ENCODE results near the gene FERMT2.

DNA sequence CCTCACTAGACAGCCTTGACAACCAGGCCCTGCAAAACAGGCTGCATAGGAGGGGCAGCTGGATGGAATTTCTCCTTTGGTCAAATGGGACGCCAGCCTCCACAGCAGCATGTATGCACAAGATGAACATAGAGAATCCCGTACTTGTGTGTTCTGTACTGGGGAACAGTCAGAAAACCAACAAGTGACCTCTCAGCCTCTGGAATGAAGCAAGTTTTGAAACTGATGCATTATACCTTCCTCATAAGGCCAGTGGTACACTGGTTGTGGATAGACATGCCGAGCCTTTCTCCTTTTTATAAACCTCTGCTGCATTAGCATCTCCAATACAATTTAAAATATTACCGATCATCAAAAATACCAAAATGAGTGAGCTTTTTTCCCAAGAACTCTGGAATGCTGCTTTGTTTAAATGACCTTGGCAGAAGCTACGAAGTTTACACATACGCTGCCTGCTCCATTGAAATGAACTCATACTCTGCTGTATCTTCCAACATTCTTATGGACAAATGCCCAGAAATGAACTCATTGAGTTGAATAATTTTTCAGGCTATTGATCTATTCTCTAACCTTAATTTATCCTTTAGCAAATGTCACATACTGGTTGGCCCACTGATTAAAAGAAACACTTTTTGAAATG is 47.6 kb upstream of the FERMT2 start:
- TF ChIP-seq, protein P1, sequence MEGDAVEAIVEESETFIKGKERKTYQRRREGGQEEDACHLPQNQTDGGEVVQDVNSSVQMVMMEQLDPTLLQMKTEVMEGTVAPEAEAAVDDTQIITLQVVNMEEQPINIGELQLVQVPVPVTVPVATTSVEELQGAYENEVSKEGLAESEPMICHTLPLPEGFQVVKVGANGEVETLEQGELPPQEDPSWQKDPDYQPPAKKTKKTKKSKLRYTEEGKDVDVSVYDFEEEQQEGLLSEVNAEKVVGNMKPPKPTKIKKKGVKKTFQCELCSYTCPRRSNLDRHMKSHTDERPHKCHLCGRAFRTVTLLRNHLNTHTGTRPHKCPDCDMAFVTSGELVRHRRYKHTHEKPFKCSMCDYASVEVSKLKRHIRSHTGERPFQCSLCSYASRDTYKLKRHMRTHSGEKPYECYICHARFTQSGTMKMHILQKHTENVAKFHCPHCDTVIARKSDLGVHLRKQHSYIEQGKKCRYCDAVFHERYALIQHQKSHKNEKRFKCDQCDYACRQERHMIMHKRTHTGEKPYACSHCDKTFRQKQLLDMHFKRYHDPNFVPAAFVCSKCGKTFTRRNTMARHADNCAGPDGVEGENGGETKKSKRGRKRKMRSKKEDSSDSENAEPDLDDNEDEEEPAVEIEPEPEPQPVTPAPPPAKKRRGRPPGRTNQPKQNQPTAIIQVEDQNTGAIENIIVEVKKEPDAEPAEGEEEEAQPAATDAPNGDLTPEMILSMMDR (IDR thresholded peaks at IDR 0.05): no peak
- TF ChIP-seq POLR2A (IDR thresholded peaks at IDR 0.05): no peak

Data from testis (tissue), 2 donors.